Dendritic cell treated with granulocyte-macrophage colony-stimulating factor and Interleukin-4, amounts not matched to agents 40 ng/mL and 50 ng/mL, for 4 days (primary cell): ENCODE measurements around the gene PRELID1.

Source experiments
- H3K27ac Mint-ChIP-seq: one replicate; pipeline ENCODE4 v1.8.0; 2022; ENCODE audit warnings: mild to moderate bottlenecking, mixed read lengths
- H3K27me3 Mint-ChIP-seq: one replicate; pipeline ENCODE4 v1.8.0; 2022; ENCODE audit warnings: mild to moderate bottlenecking, mixed read lengths
- H3K36me3 Mint-ChIP-seq: one replicate; pipeline ENCODE4 v1.8.0; 2022; ENCODE audit warnings: low read depth, mixed read lengths
- H3K4me1 Mint-ChIP-seq: one replicate; pipeline ENCODE4 v1.8.0; 2022; ENCODE audit warnings: low read depth, mixed read lengths
- H3K4me3 Mint-ChIP-seq: one replicate; pipeline ENCODE4 v1.8.0; 2022; ENCODE audit warnings: mild to moderate bottlenecking, moderate library complexity, mixed read lengths
- H3K9me3 Mint-ChIP-seq: one replicate; pipeline ENCODE4 v1.8.0; 2022; ENCODE audit warnings: mixed read lengths
- intact Hi-C: fragments of 100-400 bp; cut with micrococcal nuclease; formaldehyde crosslinking; loops from one replicate; pipeline ENCODE4 v1.15.0; 2022

The PRELID1 gene

GRCh38 chr5:177290816-177291596, 12.6 kb upstream of the PRELID1 start:
- peaks cover 92% of the 10 kb centered on the region for H3K36me3 Mint-ChIP-seq
- no peak overlapping the region for H3K27ac Mint-ChIP-seq
- intact Hi-C loops, result no loop called here

GRCh38 chr5:177291735-177292134, 11.9 kb upstream of the PRELID1 start:
- H3K27ac Mint-ChIP-seq, result no peak overlapping the region
- H3K27me3 Mint-ChIP-seq, result no peaks in the 10 kb centered on the region
- peaks cover 92% of the 10 kb centered on the region for H3K36me3 Mint-ChIP-seq
- no peak overlapping the region for H3K4me3 Mint-ChIP-seq
- intact Hi-C loops, result no loop called here
- H3K4me1 Mint-ChIP-seq, result peaks cover 21% of the 10 kb centered on the region
- H3K9me3 Mint-ChIP-seq, result no peaks in the 10 kb centered on the region

More at GRCh38 chr5:177290816-177291596, 12.6 kb upstream of the PRELID1 start:
- no peaks in the 10 kb centered on the region for H3K9me3 Mint-ChIP-seq
- H3K4me3 Mint-ChIP-seq, result no peak overlapping the region
- peaks cover 14% of the 10 kb centered on the region for H3K4me1 Mint-ChIP-seq
- H3K27me3 Mint-ChIP-seq, result no peaks in the 10 kb centered on the region

GRCh38 chr5:177293819-177294581, 9.6 kb upstream of the PRELID1 start:
- H3K9me3 Mint-ChIP-seq, result no peaks in the 10 kb centered on the region
- intact Hi-C loops, result no loop called here
- no peak overlapping the region for H3K27ac Mint-ChIP-seq
- H3K36me3 Mint-ChIP-seq, result peaks cover 95% of the 10 kb centered on the region
- no peak overlapping the region for H3K4me3 Mint-ChIP-seq
- H3K4me1 Mint-ChIP-seq, result peaks cover 41% of the 10 kb centered on the region
- no peaks in the 10 kb centered on the region for H3K27me3 Mint-ChIP-seq

GRCh38 chr5:177294632-177295031, 9.0 kb upstream of the PRELID1 start:
- Mint-ChIP-seq H3K36me3 (peaks cover 88% of the 10 kb centered on the region), H3K4me3 (no peak overlapping the region), H3K9me3 (no peaks in the 10 kb centered on the region), H3K27ac (peak overlapping the region; percentile 67), H3K4me1 (peaks cover 47% of the 10 kb centered on the region), H3K27me3 (no peaks in the 10 kb centered on the region)
- intact Hi-C loops, result no loop called here

- H3K9me3 Mint-ChIP-seq, result no peaks in the 10 kb centered on the region
- H3K27me3 Mint-ChIP-seq, result no peaks in the 10 kb centered on the region
- intact Hi-C loops, result no loop called here
- peaks cover 60% of the 10 kb centered on the region for H3K4me1 Mint-ChIP-seq
- H3K27ac Mint-ChIP-seq, result peak overlapping the region; percentile 67
- peaks cover 76% of the 10 kb centered on the region for H3K36me3 Mint-ChIP-seq
- H3K4me3 Mint-ChIP-seq, result no peak overlapping the region
These were observed 7.7 kb upstream of the PRELID1 start for GRCh38 chr5:177295924-177296323.

- Mint-ChIP-seq H3K27me3 (no peaks in the 10 kb centered on the region), H3K4me3 (no peak overlapping the region), H3K36me3 (peaks cover 76% of the 10 kb centered on the region), H3K27ac (peak overlapping the region; percentile 67), H3K4me1 (peaks cover 66% of the 10 kb centered on the region), H3K9me3 (no peaks in the 10 kb centered on the region)
- intact Hi-C loops, result no loop called here
These were observed 7.0 kb upstream of the PRELID1 start for GRCh38 chr5:177296581-177296980.

GRCh38 chr5:177297922-177298321, 5.7 kb upstream of the PRELID1 start:
- Mint-ChIP-seq H3K9me3 (no peaks in the 10 kb centered on the region), H3K27ac (no peak overlapping the region), H3K4me3 (no peak overlapping the region), H3K4me1 (peaks cover 76% of the 10 kb centered on the region), H3K36me3 (peaks cover 68% of the 10 kb centered on the region), H3K27me3 (no peaks in the 10 kb centered on the region)
- intact Hi-C loops, result no loop called here

- no peaks in the 10 kb centered on the region for H3K9me3 Mint-ChIP-seq
- peak overlapping the region; percentile 49 for H3K4me3 Mint-ChIP-seq
- H3K36me3 Mint-ChIP-seq, result peaks cover 68% of the 10 kb centered on the region
- H3K27me3 Mint-ChIP-seq, result no peaks in the 10 kb centered on the region
- peak overlapping the region; percentile 86 for H3K27ac Mint-ChIP-seq
- H3K4me1 Mint-ChIP-seq, result peaks cover 84% of the 10 kb centered on the region
- intact Hi-C loops, result loop anchor here (5.0 kb wide), 1 partner anchor 167 kb away; the partner anchor contains the start of gene NSD1
These were observed 3.9 kb upstream of the PRELID1 start for GRCh38 chr5:177299697-177300096.

- peaks cover 68% of the 10 kb centered on the region for H3K36me3 Mint-ChIP-seq
- H3K4me3 Mint-ChIP-seq, result peak overlapping the region; percentile 30
- peaks cover 84% of the 10 kb centered on the region for H3K4me1 Mint-ChIP-seq
- no peaks in the 10 kb centered on the region for H3K9me3 Mint-ChIP-seq
- H3K27ac Mint-ChIP-seq, result peak overlapping the region; percentile 86
- H3K27me3 Mint-ChIP-seq, result no peaks in the 10 kb centered on the region
- intact Hi-C loops, result loop anchor here (5.0 kb wide), 1 partner anchor 168 kb away; the partner anchor contains the start of gene NSD1
These were observed 3.2 kb upstream of the PRELID1 start for GRCh38 chr5:177300236-177300880.

GRCh38 chr5:177300951-177301350, 2.6 kb upstream of the PRELID1 start:
- Mint-ChIP-seq H3K4me1 (peaks cover 84% of the 10 kb centered on the region), H3K4me3 (peak overlapping the region; percentile 4), H3K27ac (peak overlapping the region; percentile 86), H3K9me3 (no peaks in the 10 kb centered on the region), H3K36me3 (peaks cover 68% of the 10 kb centered on the region), H3K27me3 (no peaks in the 10 kb centered on the region)
- intact Hi-C loops, result loop anchor here (5.0 kb wide), 1 partner anchor 169 kb away; the partner anchor contains the start of gene NSD1

- H3K4me1 Mint-ChIP-seq, result peaks cover 84% of the 10 kb centered on the region
- peak overlapping the region; percentile 95 for H3K4me3 Mint-ChIP-seq
- H3K27ac Mint-ChIP-seq, result peak overlapping the region; percentile 86
- no peaks in the 10 kb centered on the region for H3K27me3 Mint-ChIP-seq
- H3K36me3 Mint-ChIP-seq, result peaks cover 68% of the 10 kb centered on the region
- H3K9me3 Mint-ChIP-seq, result no peaks in the 10 kb centered on the region
- intact Hi-C loops, result loop anchor here (5.0 kb wide), 1 partner anchor 169 kb away; the partner anchor contains the start of gene NSD1
These were observed 2.0 kb upstream of the PRELID1 start for GRCh38 chr5:177301503-177302165.

GRCh38 chr5:177302354-177303110, 1.1 kb upstream of the PRELID1 start:
- H3K27ac Mint-ChIP-seq, result peak overlapping the region; percentile 86
- intact Hi-C loops, result loop anchor here (5.0 kb wide), 1 partner anchor 170 kb away; the partner anchor contains the start of gene NSD1
- H3K27me3 Mint-ChIP-seq, result no peaks in the 10 kb centered on the region
- peaks cover 87% of the 10 kb centered on the region for H3K4me1 Mint-ChIP-seq
- H3K9me3 Mint-ChIP-seq, result no peaks in the 10 kb centered on the region
- H3K36me3 Mint-ChIP-seq, result peaks cover 67% of the 10 kb centered on the region
- peak overlapping the region; percentile 95 for H3K4me3 Mint-ChIP-seq
